NT2/D1 (cell line): Measurements from ENCODE around the gene TFF2.

Source experiments
- DNase-seq: peaks from one replicate; pipeline ENCODE4 v3.0.0-alpha.2; 2011; ENCODE audit warnings: low read depth, low spot score
- H3K27me3 ChIP-seq: 2 replicates; pipeline ENCODE4 v1.6.0; 2011; ENCODE audit warnings: mild to moderate bottlenecking; ENCODE audit not compliant: insufficient read length, insufficient read depth
- H3K36me3 ChIP-seq: 2 replicates; pipeline ENCODE4 v1.6.1; 2011; ENCODE audit warnings: mild to moderate bottlenecking, low read length, mixed read lengths; ENCODE audit not compliant: insufficient read depth, insufficient read length
- H3K4me1 ChIP-seq: 2 replicates; pipeline ENCODE4 v1.5.1; 2011; ENCODE audit not compliant: insufficient read depth, insufficient read length
- H3K4me3 ChIP-seq: 2 replicates; pipeline ENCODE4 v1.5.1; 2011; ENCODE audit warnings: low read depth; ENCODE audit not compliant: insufficient read length
- H3K9ac ChIP-seq: 2 replicates; pipeline ENCODE4 v1.6.0; 2011; ENCODE audit warnings: low read depth; ENCODE audit not compliant: insufficient read length
- H3K9me3 ChIP-seq: 2 replicates; pipeline ENCODE4 v1.5.1; 2011; ENCODE audit warnings: mild to moderate bottlenecking, low read length; ENCODE audit not compliant: insufficient read depth
- SUZ12 ChIP-seq: IDR thresholded peaks from 2 replicates; pipeline ENCODE4 v1.6.1; 2011; ENCODE audit not compliant: insufficient read length, insufficient read depth; ENCODE audit errors: extremely low read depth
- YY1 ChIP-seq: IDR thresholded peaks from 2 replicates; pipeline ENCODE4 v1.6.1; 2011; ENCODE audit not compliant: insufficient read length, insufficient read depth
- ZNF274 ChIP-seq: IDR thresholded peaks from 2 replicates; pipeline ENCODE4 v1.6.1; 2011; ENCODE audit warnings: mild to moderate bottlenecking, low read depth, low read length

TFF2 gene

DNA sequence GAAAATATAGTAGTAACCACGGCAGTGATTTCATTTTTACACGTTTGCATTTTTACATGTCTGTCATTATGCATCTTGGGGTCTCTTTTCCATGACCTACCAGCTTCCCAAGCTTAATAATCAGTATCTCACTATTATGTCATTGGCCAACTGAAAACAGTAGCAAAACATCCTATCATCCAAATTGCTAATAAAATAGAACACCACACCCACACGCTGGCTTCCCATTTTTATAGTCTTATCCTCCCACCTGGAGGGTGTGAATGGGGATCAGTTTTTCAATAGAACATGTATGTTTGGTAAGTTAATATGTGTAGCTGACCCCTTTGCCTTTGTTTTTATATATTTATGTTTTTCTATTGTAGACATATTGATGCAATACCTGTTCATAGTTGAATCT is 47.4 kb downstream of the TFF2 start:
- TF ChIP-seq YY1, result no peak
- TF ChIP-seq SUZ12, result no peak
- TF ChIP-seq ZNF274, result no peak
- Histone ChIP-seq H3K4me3 (no peak overlapping the region), H3K9ac (no peak overlapping the region), H3K4me1 (peaks cover 8% of the 10 kb centered on the region), H3K9me3 (no peaks in the 10 kb centered on the region), H3K36me3 (no peaks in the 10 kb centered on the region), H3K27me3 (no peaks in the 10 kb centered on the region)
- DNase-seq, result no peak

DNA sequence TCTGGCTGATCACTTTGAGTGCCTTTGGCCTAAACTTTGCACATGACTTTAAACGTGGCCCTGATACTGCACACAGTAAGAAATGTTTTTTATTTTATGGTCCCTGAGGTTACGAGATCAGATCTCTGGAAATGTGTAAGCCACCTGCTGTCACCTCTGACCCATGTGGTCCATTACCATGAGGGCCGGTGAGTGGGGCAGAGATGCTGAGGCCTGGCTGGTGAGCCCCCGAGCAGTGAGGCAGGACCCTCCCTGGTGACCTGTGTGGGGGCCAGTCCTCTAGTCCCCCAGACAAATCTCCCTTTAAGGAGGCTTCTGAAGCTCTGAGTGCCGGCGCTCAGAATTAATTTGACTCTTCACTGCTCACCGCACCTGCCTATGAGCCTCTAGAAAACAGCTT is 48.0 kb downstream of the TFF2 start:
- no peak overlapping the region for H3K4me3 ChIP-seq
- no peak for DNase-seq
- H3K9ac ChIP-seq, result no peak overlapping the region
- H3K9me3 ChIP-seq, result no peaks in the 10 kb centered on the region
- H3K36me3 ChIP-seq, result no peaks in the 10 kb centered on the region
- TF ChIP-seq SUZ12 (no peak), ZNF274 (no peak), YY1 (no peak)
- H3K4me1 ChIP-seq, result peaks cover 8% of the 10 kb centered on the region
- no peaks in the 10 kb centered on the region for H3K27me3 ChIP-seq

DNA sequence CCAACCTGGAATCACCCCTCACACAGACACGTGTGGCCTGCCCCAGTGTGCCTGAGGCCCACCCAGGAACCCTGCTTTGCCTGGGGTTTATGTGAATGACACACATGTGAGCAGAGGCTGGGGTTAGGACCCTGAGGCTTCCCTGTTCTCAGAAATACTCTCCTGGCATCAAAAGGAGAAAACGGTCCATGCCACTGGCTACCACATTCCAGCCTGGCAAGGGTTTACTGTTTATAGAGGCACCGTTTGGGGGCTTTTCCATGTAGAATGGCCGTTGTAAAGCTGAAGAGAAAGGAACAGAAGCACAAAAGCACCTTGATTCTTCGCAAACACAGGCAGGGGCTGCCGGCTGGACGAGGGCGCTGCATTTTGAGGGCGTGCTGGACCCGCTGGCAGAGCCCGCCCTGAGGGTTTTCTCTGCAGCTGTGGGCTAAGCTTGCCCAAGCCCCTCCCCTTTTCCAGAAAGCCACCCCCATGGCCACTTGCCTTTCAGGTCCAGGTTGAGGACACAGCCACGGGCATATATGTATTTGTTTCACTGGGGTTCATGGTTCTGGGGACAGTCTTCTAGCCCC is 48.6 kb downstream of the TFF2 start:
- H3K27me3 ChIP-seq, result no peaks in the 10 kb centered on the region
- no peak overlapping the region for H3K4me3 ChIP-seq
- peaks cover 8% of the 10 kb centered on the region for H3K4me1 ChIP-seq
- no peak overlapping the region for H3K9ac ChIP-seq
- no peaks in the 10 kb centered on the region for H3K9me3 ChIP-seq
- no peak for DNase-seq
- TF ChIP-seq ZNF274, result no peak
- no peak for TF ChIP-seq YY1
- no peak for TF ChIP-seq SUZ12
- no peaks in the 10 kb centered on the region for H3K36me3 ChIP-seq

DNA sequence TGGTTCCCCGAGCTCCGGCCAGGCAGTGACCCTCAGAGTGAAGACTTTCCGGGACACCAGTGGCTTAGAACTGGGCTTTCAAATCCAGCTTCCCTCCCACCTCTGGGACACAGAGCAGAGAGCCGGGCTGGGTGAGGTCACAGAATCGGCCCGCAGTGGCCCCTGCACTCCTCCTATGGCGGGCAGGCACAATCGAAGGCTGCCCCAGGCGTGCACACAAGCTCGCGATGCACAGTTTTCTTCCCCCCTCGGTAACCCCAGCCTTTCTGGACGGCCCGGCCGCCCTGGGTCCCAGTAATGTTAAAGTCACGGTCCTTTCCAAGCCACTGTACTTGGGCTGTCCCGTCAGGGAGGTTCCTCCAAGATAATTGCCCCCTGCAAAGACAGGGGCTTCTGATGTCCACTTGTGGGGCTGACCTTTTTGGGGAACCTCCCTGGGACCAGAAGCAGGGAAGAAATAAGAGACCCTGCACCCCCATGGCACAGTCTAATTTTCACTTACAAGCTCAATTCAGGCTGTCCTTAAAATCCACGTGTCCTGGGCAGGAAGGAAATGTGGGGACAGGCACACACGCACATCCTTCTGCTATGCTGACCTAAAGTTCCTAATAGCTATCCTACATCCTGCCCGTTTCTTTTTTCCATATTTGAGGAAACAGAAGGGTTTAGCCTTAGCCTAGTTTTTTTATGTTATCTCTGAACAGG is 49.3 kb downstream of the TFF2 start:
- peaks cover 8% of the 10 kb centered on the region for H3K4me1 ChIP-seq
- no peak overlapping the region for H3K9ac ChIP-seq
- no peak overlapping the region for H3K4me3 ChIP-seq
- H3K36me3 ChIP-seq, result no peaks in the 10 kb centered on the region
- H3K9me3 ChIP-seq, result no peaks in the 10 kb centered on the region
- H3K27me3 ChIP-seq, result no peaks in the 10 kb centered on the region
- no peak for DNase-seq
- no peak for TF ChIP-seq SUZ12
- TF ChIP-seq YY1, result no peak
- no peak for TF ChIP-seq ZNF274

DNA sequence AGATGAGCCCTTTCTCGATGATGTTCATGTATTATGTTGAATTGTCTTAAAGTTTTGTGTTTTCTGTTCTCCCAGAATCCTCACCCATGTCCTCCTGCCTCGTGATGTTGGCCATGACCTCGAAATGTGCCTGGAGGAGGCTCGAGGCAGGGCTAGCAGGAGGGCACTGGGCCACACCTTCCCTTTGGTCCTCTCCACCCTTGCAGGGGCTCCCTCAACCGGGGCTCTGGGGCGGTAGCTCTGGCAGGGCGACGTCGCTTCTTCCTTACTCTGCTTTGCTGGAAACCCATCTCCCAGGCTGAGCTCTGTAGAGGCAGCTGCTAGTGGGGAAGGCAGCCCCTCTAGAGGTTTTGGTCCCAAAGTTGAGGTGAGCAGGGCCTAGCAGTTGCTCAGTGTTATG is 49.8 kb downstream of the TFF2 start:
- no peak for DNase-seq
- H3K4me1 ChIP-seq, result peaks cover 8% of the 10 kb centered on the region
- no peaks in the 10 kb centered on the region for H3K36me3 ChIP-seq
- H3K4me3 ChIP-seq, result no peak overlapping the region
- no peak overlapping the region for H3K9ac ChIP-seq
- TF ChIP-seq YY1 (no peak), SUZ12 (no peak), ZNF274 (no peak)
- H3K9me3 ChIP-seq, result no peaks in the 10 kb centered on the region
- H3K27me3 ChIP-seq, result no peaks in the 10 kb centered on the region

DNA sequence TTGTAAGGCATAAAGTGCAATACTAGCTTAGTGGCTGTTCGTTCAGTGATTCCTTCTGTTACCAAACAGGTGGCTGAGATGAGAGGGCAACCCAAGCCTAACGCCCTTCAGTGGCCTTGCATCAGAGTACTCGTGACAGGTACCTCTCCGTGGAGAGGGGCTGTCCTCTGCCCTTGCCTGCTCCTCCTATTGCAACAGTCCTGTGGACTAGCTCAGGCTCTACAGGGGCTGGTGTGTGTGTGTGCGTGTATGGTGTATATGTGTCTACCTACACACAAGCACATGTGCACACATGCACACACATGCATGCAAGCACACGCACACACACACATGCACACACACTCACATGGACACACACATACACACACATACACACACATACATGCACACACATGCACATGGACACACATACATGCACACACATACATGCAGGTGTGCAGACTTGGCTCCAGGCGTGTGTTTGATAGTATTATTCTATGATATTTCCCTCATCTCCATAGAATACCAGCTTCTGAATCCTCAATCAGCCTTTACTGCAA is 50.7 kb downstream of the TFF2 start:
- Histone ChIP-seq H3K4me3 (no peak overlapping the region), H3K4me1 (peaks cover 8% of the 10 kb centered on the region), H3K9me3 (no peaks in the 10 kb centered on the region), H3K27me3 (no peaks in the 10 kb centered on the region), H3K36me3 (no peaks in the 10 kb centered on the region), H3K9ac (no peak overlapping the region)
- no peak for DNase-seq
- TF ChIP-seq YY1 (no peak), SUZ12 (no peak), ZNF274 (no peak)

DNA sequence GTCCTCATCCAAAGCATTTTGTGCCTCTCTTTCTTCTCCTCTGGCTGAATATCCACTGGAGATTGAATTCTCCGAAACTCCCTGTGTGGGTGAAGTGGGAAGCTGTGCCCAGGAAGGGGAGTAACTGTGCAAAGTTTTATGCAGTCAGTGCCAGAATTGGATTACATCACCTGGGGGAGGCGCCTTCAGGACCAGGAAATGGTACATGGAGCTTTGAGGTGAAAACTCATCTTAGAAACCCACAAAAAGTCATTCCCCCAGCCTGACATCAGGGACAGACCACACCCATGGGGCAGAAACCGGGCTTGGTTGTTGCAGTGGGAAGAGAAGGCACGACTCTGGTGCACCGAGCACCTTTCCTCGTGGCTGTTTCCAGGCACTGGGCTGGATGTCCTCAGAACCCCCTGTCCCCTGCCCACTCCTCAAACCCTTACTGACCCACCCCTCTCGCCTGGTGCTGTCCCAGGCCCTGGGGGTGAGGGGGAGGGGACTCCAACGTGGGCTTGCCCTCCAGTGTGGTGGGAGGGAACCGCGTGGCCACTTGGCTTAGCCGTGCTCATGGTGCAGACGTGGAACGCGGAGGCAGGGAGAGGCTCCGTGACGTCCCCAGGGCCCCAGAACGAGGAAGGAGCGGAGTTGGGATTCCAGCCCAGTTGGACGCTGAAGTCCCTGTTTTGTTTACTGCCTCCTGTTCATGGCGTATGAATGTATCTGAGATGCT is 51.3 kb downstream of the TFF2 start:
- no peaks in the 10 kb centered on the region for H3K9me3 ChIP-seq
- H3K9ac ChIP-seq, result no peak overlapping the region
- H3K4me3 ChIP-seq, result no peak overlapping the region
- H3K27me3 ChIP-seq, result no peaks in the 10 kb centered on the region
- no peak for TF ChIP-seq SUZ12
- peaks cover 8% of the 10 kb centered on the region for H3K4me1 ChIP-seq
- no peaks in the 10 kb centered on the region for H3K36me3 ChIP-seq
- no peak for DNase-seq
